Measurements from ENCODE around the gene GRK5.

DNA sequence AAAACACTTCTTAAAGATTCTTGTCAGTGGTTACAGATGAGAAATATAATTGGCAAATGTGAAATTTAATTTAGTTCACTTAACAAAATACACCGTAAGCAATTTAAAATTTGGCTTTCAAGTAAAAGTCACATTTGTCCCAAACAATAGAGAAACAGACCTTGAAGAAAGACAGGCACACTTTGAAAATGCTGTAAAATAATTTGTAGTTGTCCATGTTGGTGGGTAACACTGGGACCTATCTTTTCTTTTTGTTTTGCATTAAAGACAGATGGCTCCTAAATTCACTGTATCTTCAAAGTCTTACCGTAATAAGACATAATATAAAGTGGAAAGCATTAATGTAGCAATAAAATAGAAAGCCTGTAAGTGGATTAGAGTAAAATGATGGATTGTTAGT is 3.3 kb downstream of the GRK5 start:
- no peak for TF ChIP-seq TAF1 (IDR thresholded peaks at IDR 0.05; ENCODE audit: low read depth, low read length)
- TF ChIP-seq POLR2AphosphoS5 (IDR thresholded peaks at IDR 0.05; ENCODE audit: low read depth, low read length): no peak
- TF ChIP-seq POLR2A (IDR thresholded peaks at IDR 0.05; ENCODE audit: low read depth, low read length): no peak
- TF ChIP-seq SPI1 (IDR thresholded peaks at IDR 0.05; ENCODE audit: low read depth, low read length): no peak
- TF ChIP-seq PAX5 (IDR thresholded peaks at IDR 0.05; ENCODE audit: insufficient read depth, low read length, severe bottlenecking): no peak
